SJCRH30 (cell line): Measurements from ENCODE around the gene TTC39C. TPM values are rescaled to one million over a fixed set of nuclear protein-coding genes. Genes with fewer than 3 reads are reported as not detected.
"Not testable (repeated sequence)": the region's sequence is repeated elsewhere in the genome, so short reads cannot be mapped to it uniquely, and the experiment has no call there.

ENCODE experiments used
- DNase-seq, 2 experiments: peaks; one replicate each; pipeline ENCODE4 v3.0.0-alpha.2; 2015 to 2020
- H3K27ac ChIP-seq: fragments of 250-450 bp; sonication (Bioruptor Pico); 2 replicates; pipeline ENCODE4 v1.5.1; 2020; ENCODE audit warnings: mild to moderate bottlenecking, moderate library complexity
- H3K27me3 ChIP-seq: fragments of 250-450 bp; sonication (Bioruptor Pico); 2 replicates; pipeline ENCODE4 v1.5.1; 2020; ENCODE audit warnings: mild to moderate bottlenecking, moderate library complexity
- H3K36me3 ChIP-seq: fragments of 250-450 bp; sonication (Bioruptor Pico); 2 replicates; pipeline ENCODE4 v1.5.1; 2020; ENCODE audit warnings: mild to moderate bottlenecking, moderate library complexity
- H3K4me1 ChIP-seq: fragments of 250-450 bp; sonication (Bioruptor Pico); 2 replicates; pipeline ENCODE4 v1.5.1; 2020; ENCODE audit warnings: mild to moderate bottlenecking, moderate library complexity
- H3K4me3 ChIP-seq: fragments of 250-450 bp; sonication (Bioruptor Pico); 2 replicates; pipeline ENCODE4 v1.5.1; 2020; ENCODE audit warnings: mild to moderate bottlenecking, moderate library complexity
- H3K9me3 ChIP-seq: fragments of 250-450 bp; sonication (Bioruptor Pico); replicated peaks from 2 replicates; pipeline ENCODE4 v1.5.1; 2020; ENCODE audit warnings: mild to moderate bottlenecking, moderate library complexity
- total RNA-seq: library from RNA; depleted of rRNA; stranded (reverse); fragments of >200 nt; shearing (Covaris generic); gene quantifications from 2 replicates; pipeline ENCODE4 v1.2.3, GENCODE V29; 2014

The TTC39C gene
- total RNA-seq, 1 experiment from 2014 or later = 12.6 TPM

DNA sequence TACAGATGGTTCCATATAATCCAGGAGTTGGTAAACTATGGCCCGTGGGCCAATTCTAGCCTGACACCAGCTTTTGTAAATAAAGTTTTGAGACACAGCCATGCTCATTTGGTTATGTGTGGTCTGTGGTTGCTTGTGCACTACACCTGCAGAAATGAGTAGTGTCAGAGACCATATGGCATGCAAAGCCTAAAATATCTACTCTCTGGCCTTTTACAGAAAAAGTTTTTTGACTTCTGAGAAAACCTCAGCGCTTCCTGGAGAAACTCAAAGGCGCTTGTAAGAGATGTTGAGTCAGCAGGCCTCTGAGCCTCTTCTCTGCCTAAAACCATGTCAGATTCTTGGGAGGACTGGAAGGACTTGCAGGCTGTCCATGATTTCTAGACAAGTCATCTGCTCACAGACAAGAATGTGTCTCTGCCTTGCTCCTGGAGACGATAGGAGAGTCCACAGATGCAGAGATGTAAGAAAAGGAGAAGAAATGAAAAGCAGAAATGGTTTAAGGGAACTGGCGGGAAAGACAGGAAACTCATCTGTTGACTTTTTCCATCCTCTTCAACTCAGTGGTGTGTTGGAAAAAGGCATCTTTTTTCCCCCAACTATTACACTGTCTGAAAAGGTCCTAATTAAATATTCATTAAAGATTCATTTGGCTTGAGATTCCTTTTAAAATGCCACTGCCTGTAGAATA is 5.2 kb downstream of the TTC39C start:
- DNase-seq = no peak
- H3K27ac ChIP-seq = no peak overlapping the region
- no peak overlapping the region for H3K4me3 ChIP-seq
- no peaks in the 10 kb centered on the region for H3K36me3 ChIP-seq
- H3K27me3 ChIP-seq = no peaks in the 10 kb centered on the region
- H3K9me3 ChIP-seq = no peaks in the 10 kb centered on the region
- H3K4me1 ChIP-seq = peaks cover 9% of the 10 kb centered on the region

DNA sequence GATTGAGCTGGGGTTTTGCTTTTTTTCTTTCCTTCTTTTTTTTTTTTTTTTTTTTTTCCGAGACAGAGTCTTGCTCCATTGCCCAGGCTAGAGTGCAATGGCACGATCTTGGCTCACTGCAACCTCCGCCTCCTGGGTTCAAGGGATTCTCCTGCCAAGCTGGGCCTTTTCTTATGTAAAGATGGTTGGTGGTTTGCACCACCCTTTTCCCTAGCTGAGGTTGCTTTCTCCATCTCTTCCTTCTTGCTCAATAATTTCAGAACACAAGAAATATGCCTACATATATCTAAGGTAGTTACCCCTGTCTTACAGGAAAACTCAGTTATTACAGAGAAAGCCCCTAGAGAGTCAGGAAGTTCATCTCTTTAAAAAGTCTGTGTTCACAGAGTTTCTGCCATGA is 7.0 kb downstream of the TTC39C start:
- no peaks in the 10 kb centered on the region for H3K36me3 ChIP-seq
- no peaks in the 10 kb centered on the region for H3K9me3 ChIP-seq
- no peak for DNase-seq
- no peak overlapping the region for H3K4me3 ChIP-seq
- peaks cover 5% of the 10 kb centered on the region for H3K4me1 ChIP-seq
- no peaks in the 10 kb centered on the region for H3K27me3 ChIP-seq
- H3K27ac ChIP-seq = no peak overlapping the region

DNA sequence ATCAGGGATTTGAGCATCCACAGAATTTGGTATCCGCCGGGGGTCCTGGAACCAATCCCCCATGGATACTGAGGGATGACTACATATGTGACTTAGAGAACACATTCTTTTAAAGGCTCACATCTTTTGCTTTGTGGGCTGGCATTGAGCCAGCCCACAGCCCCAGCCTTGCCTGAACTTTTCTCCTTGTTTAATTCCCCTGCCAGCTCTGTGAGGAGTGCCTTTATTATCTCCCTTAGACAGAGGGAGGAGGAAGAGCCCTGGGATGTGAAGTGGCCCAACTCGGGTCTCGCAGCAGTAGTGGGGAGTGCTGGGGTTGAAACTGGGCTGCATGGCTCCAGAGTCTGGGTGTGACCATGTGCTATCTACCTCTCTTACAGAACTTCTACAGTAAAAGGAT is 7.6 kb downstream of the TTC39C start:
- Histone ChIP-seq H3K36me3 (no peaks in the 10 kb centered on the region), H3K27ac (no peak overlapping the region), H3K4me1 (peaks cover 5% of the 10 kb centered on the region), H3K27me3 (no peaks in the 10 kb centered on the region), H3K9me3 (no peaks in the 10 kb centered on the region), H3K4me3 (no peak overlapping the region)
- DNase-seq = peak; percentile 4 to 45

DNA sequence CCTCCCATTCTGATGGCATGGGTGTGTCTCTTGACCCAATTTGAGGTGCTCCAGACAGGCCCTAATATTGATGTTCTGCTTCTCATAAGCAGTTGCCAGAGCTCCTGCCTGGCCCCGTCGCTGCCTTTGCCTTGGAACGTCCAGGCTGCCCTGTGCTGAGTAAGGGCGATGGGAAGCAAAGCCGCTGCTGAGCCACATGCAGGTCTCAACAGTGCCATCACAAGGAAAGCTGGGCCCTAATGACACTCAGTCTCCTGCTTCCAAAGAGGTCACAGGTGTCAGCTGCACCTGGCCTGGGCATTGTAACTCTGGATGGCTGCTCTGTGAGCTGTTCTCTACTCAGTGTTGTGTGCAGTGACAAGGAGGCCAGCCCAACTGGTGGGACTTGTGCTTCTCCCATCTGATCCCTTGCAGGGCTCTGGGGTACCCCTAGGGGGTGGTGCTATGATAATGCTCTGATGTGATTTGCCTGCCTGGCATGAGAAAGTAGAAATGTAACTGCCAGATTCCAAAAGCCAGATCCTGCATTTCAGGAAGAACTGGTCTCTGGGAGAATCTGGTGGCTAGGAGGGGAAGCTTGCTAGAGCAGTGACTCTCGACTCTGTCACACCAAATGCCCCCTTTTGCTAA is 8.7 kb downstream of the TTC39C start:
- peak in 1 of 2 experiments; percentile 4 for DNase-seq
- H3K27ac ChIP-seq = no peak overlapping the region
- no peaks in the 10 kb centered on the region for H3K9me3 ChIP-seq
- peaks cover 5% of the 10 kb centered on the region for H3K4me1 ChIP-seq
- no peaks in the 10 kb centered on the region for H3K27me3 ChIP-seq
- no peaks in the 10 kb centered on the region for H3K36me3 ChIP-seq
- H3K4me3 ChIP-seq = no peak overlapping the region

DNA sequence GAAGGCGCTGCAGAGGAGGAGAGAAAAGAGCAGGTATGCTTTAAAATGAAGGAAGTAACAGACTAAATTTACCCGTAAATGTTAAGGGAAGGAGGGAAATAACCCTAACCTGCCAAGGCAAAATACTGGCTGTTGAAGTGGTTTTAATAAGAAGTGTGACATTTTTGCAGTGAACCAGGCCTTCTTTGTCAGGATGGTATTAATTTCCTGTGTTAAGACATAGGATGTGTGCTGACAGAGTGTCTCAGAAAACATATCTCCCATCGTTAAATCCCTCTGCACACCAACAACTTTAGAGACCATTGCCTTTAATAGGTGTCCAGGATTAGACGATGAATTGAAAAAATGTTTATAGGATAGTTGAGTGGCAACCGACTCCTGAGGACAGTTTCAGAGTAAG is 9.9 kb downstream of the TTC39C start:
- Histone ChIP-seq H3K36me3 (no peaks in the 10 kb centered on the region), H3K9me3 (no peaks in the 10 kb centered on the region), H3K4me1 (peaks cover 5% of the 10 kb centered on the region)

DNA sequence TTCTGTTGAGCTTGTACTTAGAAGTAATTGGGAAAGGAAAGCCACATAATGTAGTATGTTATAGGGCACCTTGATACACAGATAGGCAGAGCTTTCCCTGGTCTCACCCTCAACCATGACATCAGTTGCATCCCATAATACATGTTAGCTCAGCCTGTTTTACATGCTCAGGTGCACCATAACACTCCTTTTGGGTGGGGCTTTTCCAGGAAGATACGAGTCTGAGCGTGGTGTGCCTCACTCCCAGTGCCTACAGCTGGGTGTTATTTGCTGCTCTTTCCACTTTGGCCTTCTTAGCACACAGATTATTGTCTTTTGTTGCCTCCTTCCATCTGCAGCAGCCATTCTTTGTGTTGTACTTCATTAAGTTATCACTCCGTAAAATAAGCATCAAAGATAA is 11.9 kb downstream of the TTC39C start:
- Histone ChIP-seq H3K9me3 (no peaks in the 10 kb centered on the region), H3K36me3 (no peaks in the 10 kb centered on the region), H3K4me1 (peaks cover 5% of the 10 kb centered on the region), H3K27me3 (no peaks in the 10 kb centered on the region), H3K4me3 (no peak overlapping the region), H3K27ac (no peak overlapping the region)
- no peak for DNase-seq

More for the DNA sequence above, 9.9 kb downstream of the TTC39C start:
- Histone ChIP-seq H3K27me3 (no peaks in the 10 kb centered on the region), H3K27ac (no peak overlapping the region), H3K4me3 (no peak overlapping the region)
- no peak for DNase-seq

DNA sequence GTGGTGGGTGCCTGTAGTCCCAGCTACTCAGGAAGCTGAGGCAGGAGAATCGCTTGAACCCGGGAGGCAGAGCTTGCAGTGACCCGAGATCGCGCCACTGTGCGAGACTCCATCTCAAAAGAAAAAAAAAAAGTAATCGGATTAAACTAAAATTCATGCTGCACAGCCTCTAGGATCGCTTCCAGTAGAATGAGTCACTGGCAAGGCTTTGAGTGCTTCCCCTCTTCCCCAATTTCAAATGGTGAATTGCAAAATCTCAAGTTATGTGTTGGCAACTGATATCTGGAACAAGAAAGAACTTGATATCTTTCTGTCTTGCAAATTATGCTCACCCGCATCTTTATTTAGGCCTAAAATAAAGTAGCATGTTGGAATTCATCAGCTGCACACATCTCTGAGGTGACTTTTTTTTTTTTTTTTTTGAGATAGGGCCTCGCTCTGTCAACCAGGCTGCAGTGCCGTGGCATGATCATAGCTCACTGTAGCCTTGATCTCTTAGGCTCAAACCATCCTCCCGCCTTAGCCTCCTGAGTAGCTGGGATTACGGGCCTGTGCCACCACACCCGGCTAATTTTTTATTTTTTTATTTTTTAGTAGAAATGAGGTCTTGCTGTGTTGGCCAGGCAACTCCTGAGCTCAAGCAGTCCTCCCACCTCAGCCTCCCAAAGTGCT is 12.7 kb downstream of the TTC39C start:
- Histone ChIP-seq H3K27me3 (no peaks in the 10 kb centered on the region), H3K4me3 (no peak overlapping the region), H3K36me3 (no peaks in the 10 kb centered on the region), H3K27ac (no peak overlapping the region), H3K4me1 (peaks cover 3% of the 10 kb centered on the region), H3K9me3 (no peaks in the 10 kb centered on the region)
- no peak for DNase-seq

DNA sequence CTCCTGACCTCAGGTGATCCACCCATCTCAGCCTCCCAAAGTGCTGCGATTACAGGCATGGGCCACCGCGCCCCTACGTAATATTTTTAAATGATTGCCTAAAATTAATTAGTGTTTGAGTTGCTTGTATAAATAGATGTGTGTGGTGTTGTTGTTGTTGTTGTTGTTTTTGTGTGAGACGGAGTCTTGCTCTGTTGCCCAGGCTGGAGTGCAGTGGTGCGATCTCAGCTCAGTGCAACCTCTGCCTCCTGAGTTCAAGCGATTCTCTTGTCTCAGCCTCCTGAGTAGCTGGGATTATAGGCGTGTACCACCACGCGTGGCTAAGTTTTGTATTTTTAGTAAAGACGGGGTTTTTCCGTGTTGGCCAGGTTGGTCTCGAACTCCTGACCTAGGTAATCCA is 14.4 kb downstream of the TTC39C start:
- not testable (repeated sequence) for H3K4me3 ChIP-seq, H3K27me3 ChIP-seq, H3K36me3 ChIP-seq, H3K9me3 ChIP-seq, H3K27ac ChIP-seq, DNase-seq, H3K4me1 ChIP-seq

DNA sequence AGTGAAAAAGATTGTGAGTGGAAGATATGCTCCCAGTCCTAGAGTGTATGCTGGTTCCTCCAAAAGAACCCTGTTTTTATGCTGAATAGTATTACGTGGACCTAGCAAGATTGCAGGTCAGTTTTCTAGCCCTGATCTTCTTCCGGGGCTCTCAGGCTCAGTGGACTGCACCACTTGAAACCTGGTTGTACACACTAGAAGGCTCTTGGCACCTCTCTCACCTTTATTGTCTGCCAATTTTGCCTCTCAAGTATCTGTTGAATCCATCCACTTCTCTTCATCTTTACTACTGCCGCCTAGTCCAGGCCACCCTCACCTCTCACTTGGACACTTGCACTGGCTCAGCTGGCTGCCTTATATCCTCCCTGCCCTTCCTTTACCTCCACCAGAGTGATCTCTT is 16.8 kb downstream of the TTC39C start:
- no peaks in the 10 kb centered on the region for H3K27me3 ChIP-seq
- DNase-seq = no peak
- H3K36me3 ChIP-seq = no peaks in the 10 kb centered on the region
- no peak overlapping the region for H3K4me3 ChIP-seq
- H3K9me3 ChIP-seq = no peaks in the 10 kb centered on the region
- H3K4me1 ChIP-seq = no peaks in the 10 kb centered on the region
- no peak overlapping the region for H3K27ac ChIP-seq

DNA sequence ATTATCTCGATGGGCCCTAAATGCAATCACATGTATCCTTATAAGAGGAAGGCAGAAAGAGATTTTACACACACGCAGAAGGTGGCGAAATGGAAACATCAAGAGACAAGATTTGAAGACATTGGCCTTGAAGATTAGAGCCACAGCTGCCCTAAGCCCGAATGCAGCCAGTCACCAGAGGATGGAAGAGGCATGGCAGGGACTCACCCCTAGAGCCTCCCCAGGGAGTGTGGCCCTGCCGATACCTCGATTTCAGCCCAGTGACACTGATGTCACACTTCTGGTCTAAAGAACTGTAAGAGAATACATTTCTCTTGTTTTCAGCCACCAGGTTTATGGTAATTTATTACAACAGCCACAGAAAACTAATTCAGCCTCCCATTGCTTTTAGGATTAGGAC is 17.4 kb downstream of the TTC39C start:
- Histone ChIP-seq H3K27me3 (no peaks in the 10 kb centered on the region), H3K9me3 (no peaks in the 10 kb centered on the region), H3K4me1 (no peaks in the 10 kb centered on the region), H3K27ac (no peak overlapping the region), H3K4me3 (no peak overlapping the region), H3K36me3 (no peaks in the 10 kb centered on the region)
- no peak for DNase-seq

DNA sequence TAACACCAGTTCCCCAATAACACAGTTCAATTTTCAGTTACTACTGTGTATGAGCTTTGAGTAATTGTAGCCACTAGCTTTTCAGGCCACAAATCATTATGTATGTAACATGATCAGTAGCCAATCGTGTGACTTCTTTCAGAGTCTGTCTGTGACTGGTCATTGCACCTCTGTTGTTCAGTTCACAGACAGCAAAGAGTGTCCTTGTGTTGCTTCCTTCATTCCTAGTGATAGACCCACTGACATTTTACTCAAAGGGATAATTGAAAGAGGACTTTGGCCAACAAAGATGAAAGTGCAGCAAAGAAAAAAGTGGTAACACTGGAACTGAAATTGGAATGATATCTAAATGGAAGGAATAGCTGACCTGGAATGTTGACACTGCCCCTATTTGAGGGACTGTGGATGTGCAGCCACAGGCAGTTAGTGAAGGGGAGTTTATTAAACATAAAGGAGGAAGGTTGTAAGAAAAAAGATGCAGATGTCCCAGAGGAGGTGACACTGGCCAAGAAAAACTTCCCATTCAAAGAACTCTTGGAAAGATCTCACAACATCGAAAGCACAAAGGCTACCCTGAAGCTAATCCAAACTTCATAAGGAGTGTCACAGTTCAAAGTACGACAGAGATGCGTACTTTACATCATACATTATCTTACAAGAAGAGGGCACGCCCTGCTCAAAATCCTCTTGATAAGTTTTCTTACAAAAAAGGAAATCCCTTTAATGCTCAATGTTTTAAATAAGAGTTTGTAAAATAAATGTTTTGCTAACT is 19.3 kb downstream of the TTC39C start:
- H3K27me3 ChIP-seq = no peaks in the 10 kb centered on the region
- no peaks in the 10 kb centered on the region for H3K4me1 ChIP-seq
- no peak overlapping the region for H3K4me3 ChIP-seq
- no peaks in the 10 kb centered on the region for H3K36me3 ChIP-seq
- DNase-seq = peak in 1 of 2 experiments; percentile 4
- no peaks in the 10 kb centered on the region for H3K9me3 ChIP-seq
- no peak overlapping the region for H3K27ac ChIP-seq

DNA sequence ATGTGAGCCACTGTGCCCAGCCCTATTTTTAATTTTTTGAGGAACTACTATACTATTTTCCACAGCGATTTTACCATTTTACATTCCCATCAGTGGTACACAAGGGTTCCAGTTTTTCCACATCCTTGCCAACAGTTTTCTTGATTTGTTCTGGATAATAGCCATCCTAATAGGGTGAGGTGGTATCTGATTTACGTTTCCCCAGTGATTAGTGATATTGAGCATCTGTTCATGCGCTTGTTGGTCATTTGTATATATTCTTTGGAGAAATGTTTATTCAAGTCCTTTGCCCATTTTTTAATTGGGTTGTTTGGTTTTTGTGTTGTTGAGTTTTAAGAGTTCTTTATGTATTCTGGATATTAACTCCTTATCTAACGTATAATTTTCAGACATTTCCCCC is 20.8 kb downstream of the TTC39C start:
- H3K4me1 ChIP-seq = no peaks in the 10 kb centered on the region
- DNase-seq = no peak
- H3K36me3 ChIP-seq = no peaks in the 10 kb centered on the region
- H3K9me3 ChIP-seq = no peaks in the 10 kb centered on the region
- no peak overlapping the region for H3K27ac ChIP-seq
- no peaks in the 10 kb centered on the region for H3K27me3 ChIP-seq
- no peak overlapping the region for H3K4me3 ChIP-seq

DNA sequence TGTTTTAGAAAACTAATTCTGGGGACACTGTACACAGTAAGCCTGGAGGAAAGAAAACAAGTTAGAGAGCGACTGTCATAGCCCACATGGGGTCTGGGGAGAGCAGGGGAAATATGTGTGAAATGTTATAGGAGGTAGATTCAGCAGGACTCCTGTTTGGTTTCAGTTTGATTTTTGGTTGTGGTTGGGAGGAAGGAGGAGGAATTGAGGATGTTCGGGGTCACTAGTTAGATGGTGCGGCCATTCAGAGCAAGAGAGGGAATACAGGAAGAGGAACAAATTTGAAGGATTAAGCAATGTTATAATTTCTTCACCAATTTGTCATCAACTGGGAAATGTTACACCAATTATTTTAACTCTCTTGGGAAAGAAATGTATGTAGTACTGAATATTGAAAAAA is 25.1 kb downstream of the TTC39C start:
- Histone ChIP-seq H3K36me3 (no peaks in the 10 kb centered on the region), H3K27me3 (no peaks in the 10 kb centered on the region), H3K4me1 (no peaks in the 10 kb centered on the region), H3K27ac (no peak overlapping the region), H3K4me3 (no peak overlapping the region), H3K9me3 (no peaks in the 10 kb centered on the region)
- DNase-seq = no peak

DNA sequence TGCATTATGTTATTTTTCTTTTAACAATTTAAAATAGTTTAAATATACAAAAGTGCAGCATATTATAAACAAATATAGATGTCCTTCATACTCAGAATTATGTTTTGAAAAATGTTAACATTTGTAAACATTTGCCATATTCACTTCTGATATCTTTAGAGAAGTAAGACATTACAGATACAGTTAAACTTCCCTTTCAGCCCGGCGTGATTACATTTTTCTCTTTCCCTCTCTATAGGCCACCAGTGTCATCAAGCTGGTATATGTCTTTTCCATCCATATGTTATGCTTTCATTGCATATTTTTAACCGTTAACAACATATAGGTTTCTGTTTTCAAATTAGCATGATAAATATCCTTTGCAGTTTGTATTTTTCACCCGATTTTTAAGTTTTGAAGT is 27.1 kb downstream of the TTC39C start:
- Histone ChIP-seq H3K27ac (no peak overlapping the region), H3K4me3 (no peak overlapping the region), H3K27me3 (no peaks in the 10 kb centered on the region), H3K36me3 (no peaks in the 10 kb centered on the region), H3K4me1 (no peaks in the 10 kb centered on the region), H3K9me3 (no peaks in the 10 kb centered on the region)
- DNase-seq = no peak

DNA sequence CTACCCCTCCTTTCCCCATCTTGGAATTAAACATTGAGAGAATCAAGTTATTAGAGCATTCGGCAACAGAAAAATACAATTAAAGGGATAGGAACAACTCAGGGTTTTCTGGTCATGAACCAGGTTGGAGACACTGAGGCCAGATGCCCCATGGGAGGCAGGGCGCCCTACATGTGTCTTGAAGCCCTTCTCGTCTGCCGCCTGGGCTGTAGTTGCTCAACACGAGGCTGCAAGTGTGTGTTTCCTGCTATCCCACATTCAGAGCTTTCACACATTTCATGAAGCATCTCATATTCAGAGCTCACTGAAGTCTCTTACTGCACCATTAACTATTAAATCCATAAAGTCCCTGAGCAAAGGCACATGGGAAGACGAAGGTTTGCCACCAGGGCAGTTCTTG is 28.8 kb downstream of the TTC39C start:
- no peaks in the 10 kb centered on the region for H3K36me3 ChIP-seq
- no peak for DNase-seq
- H3K9me3 ChIP-seq = no peaks in the 10 kb centered on the region
- no peaks in the 10 kb centered on the region for H3K4me1 ChIP-seq
- H3K27me3 ChIP-seq = no peaks in the 10 kb centered on the region
- H3K4me3 ChIP-seq = no peak overlapping the region
- H3K27ac ChIP-seq = no peak overlapping the region
